ENCODE data around the gene RANBP10.

The RANBP10 gene

GRCh38 chr16:67673712-67674580, 132.4 kb downstream of the RANBP10 start:
- DNase-seq: peak in 1 of 2 experiments; percentile 27

Measured in NCI-H446 (cell line).